Loucy (cell line): ENCODE measurements around the gene BNIPL.

Experiments used
- H2AFZ ChIP-seq: fragments of 200-600 bp; sonication (generic); 2 replicates; pipeline ENCODE4 v1.6.0; 2016; ENCODE audit warnings: antibody characterized with exemption, mild to moderate bottlenecking, low read length, moderate library complexity
- H3F3A ChIP-seq: fragments of 200-600 bp; 2 replicates; pipeline ENCODE4 v1.6.0; 2016; ENCODE audit warnings: antibody characterized with exemption, low read depth, mild to moderate bottlenecking
- H3K27me3 ChIP-seq: fragments of 200-600 bp; sonication (generic); 2 replicates; pipeline ENCODE4 v1.6.1; 2014; ENCODE audit warnings: low read length, mild to moderate bottlenecking; ENCODE audit not compliant: insufficient read depth, poor library complexity, severe bottlenecking
- H3K36me3 ChIP-seq: fragments of 200-600 bp; sonication (generic); 2 replicates; pipeline ENCODE4 v1.6.1; 2016; ENCODE audit warnings: low read length; ENCODE audit not compliant: insufficient read depth
- H3K4me1 ChIP-seq: fragments of 200-600 bp; sonication (generic); 2 replicates; pipeline ENCODE4 v1.5.1; 2014; ENCODE audit warnings: low read length, mild to moderate bottlenecking; ENCODE audit not compliant: insufficient read depth, poor library complexity, severe bottlenecking
- H3K4me2 ChIP-seq: fragments of 200-600 bp; sonication (generic); 2 replicates; pipeline ENCODE4 v1.6.0; 2014; ENCODE audit warnings: antibody characterized with exemption, low read length, low read depth, mild to moderate bottlenecking; ENCODE audit not compliant: poor library complexity, severe bottlenecking
- H3K4me3 ChIP-seq: fragments of 200-600 bp; sonication (generic); 2 replicates; pipeline ENCODE4 v1.5.1; 2014; ENCODE audit warnings: low read length, mild to moderate bottlenecking, mixed read lengths; ENCODE audit not compliant: poor library complexity, severe bottlenecking
- H3K79me2 ChIP-seq: fragments of 200-600 bp; sonication (generic); 2 replicates; pipeline ENCODE4 v1.6.1; 2014; ENCODE audit warnings: low read length; ENCODE audit not compliant: insufficient read depth
- H3K9ac ChIP-seq: fragments of 200-600 bp; sonication (generic); 2 replicates; pipeline ENCODE4 v1.6.0; 2014; ENCODE audit warnings: mild to moderate bottlenecking, low read depth, low read length, moderate library complexity; ENCODE audit not compliant: poor library complexity, severe bottlenecking
- H3K9me2 ChIP-seq: fragments of 200-600 bp; sonication (generic); replicated peaks from 2 replicates; pipeline ENCODE4 v1.6.1; 2016; ENCODE audit warnings: low read depth, low read length, mixed read lengths
- H3K9me3 ChIP-seq: fragments of 200-600 bp; sonication (generic); 2 replicates; pipeline ENCODE4 v1.6.1; 2014; ENCODE audit warnings: mild to moderate bottlenecking, antibody characterized with exemption, low read length, low read depth; ENCODE audit not compliant: insufficient read depth
- H4K20me1 ChIP-seq: fragments of 200-600 bp; sonication (generic); 2 replicates; pipeline ENCODE4 v1.6.0; 2014; ENCODE audit warnings: antibody characterized with exemption, low read length, mild to moderate bottlenecking; ENCODE audit not compliant: insufficient read depth, poor library complexity, severe bottlenecking
- EZH2phosphoT487 ChIP-seq: fragments of 200-600 bp; IDR thresholded peaks from 2 replicates; pipeline ENCODE4 v1.6.1; 2018; ENCODE audit warnings: antibody characterized with exemption, mild to moderate bottlenecking, moderate library complexity, borderline replicate concordance
- TF ChIP-seq, protein P1 (sequence below): fragments of 200-600 bp; sonication (generic); conservative IDR thresholded peaks from 2 replicates; pipeline ENCODE4 v1.5.1; 2014; ENCODE audit warnings: mild to moderate bottlenecking, antibody characterized with exemption, low read length

Gene BNIPL

DNA sequence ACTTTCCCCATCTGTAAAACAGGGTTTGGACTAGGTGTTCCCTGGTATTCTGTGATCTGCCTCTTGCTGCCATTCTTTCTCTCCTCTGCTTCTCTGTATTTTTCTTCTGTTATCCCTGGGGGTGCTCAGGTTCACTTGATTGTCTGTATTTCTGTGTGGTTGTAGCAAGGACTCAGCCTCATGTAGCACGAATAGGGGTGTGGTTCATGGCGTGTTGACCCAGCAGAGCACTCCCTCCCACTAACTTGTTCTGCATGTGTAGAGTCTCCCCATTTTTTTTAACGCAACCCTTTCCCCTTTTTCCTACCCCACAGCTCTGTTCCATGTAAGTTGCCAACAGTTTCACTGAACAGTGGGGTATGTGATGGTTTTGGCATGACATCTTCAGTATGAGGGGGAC, 1.2 kb upstream of the BNIPL start:
- H2AFZ ChIP-seq, result no peak overlapping the region
- H4K20me1 ChIP-seq, result no peaks in the 10 kb centered on the region
- no peaks in the 10 kb centered on the region for H3K9me2 ChIP-seq
- no peaks in the 10 kb centered on the region for H3K79me2 ChIP-seq
- H3K9me3 ChIP-seq, result no peaks in the 10 kb centered on the region
- H3K27me3 ChIP-seq, result no peaks in the 10 kb centered on the region
- TF ChIP-seq, protein P1, sequence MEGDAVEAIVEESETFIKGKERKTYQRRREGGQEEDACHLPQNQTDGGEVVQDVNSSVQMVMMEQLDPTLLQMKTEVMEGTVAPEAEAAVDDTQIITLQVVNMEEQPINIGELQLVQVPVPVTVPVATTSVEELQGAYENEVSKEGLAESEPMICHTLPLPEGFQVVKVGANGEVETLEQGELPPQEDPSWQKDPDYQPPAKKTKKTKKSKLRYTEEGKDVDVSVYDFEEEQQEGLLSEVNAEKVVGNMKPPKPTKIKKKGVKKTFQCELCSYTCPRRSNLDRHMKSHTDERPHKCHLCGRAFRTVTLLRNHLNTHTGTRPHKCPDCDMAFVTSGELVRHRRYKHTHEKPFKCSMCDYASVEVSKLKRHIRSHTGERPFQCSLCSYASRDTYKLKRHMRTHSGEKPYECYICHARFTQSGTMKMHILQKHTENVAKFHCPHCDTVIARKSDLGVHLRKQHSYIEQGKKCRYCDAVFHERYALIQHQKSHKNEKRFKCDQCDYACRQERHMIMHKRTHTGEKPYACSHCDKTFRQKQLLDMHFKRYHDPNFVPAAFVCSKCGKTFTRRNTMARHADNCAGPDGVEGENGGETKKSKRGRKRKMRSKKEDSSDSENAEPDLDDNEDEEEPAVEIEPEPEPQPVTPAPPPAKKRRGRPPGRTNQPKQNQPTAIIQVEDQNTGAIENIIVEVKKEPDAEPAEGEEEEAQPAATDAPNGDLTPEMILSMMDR, result no peak
- no peak for TF ChIP-seq EZH2phosphoT487
- no peaks in the 10 kb centered on the region for H3K4me1 ChIP-seq
- no peak overlapping the region for H3K4me2 ChIP-seq
- no peak overlapping the region for H3K9ac ChIP-seq
- no peaks in the 10 kb centered on the region for H3F3A ChIP-seq
- H3K36me3 ChIP-seq, result peaks cover 24% of the 10 kb centered on the region; the same call in 1 of the 2 replicates
- no peak overlapping the region for H3K4me3 ChIP-seq

DNA sequence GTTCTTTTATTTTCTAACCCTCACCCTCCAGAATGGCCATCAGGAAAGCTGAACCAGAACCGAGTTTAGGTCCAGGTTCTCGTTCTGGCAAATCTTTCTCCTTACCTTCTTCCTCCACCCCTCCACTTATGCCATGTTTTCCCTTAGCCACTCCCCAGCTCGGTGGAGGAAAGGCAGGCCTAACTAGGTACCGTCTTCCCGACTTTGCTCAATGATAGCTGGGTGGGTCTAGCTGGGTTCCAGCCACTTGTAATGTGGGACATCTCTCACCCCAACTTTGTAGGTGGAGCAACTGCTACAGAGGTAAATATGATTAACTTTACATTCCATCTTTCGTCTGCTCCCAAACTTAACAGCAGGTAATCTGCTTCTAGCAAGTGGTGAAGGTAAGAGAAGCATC, 646 bp downstream of the BNIPL start:
- H3K9me2 ChIP-seq, result no peaks in the 10 kb centered on the region
- no peak overlapping the region for H2AFZ ChIP-seq
- no peak overlapping the region for H3K4me3 ChIP-seq
- H3K4me2 ChIP-seq, result no peak overlapping the region
- peaks cover 19% of the 10 kb centered on the region; the same call in 1 of the 2 replicates for H3K36me3 ChIP-seq
- H4K20me1 ChIP-seq, result no peaks in the 10 kb centered on the region
- no peaks in the 10 kb centered on the region for H3K9me3 ChIP-seq
- no peaks in the 10 kb centered on the region for H3K79me2 ChIP-seq
- no peaks in the 10 kb centered on the region for H3F3A ChIP-seq
- TF ChIP-seq, protein P1, result no peak
- TF ChIP-seq EZH2phosphoT487, result no peak
- H3K9ac ChIP-seq, result no peak overlapping the region
- H3K27me3 ChIP-seq, result no peaks in the 10 kb centered on the region
- H3K4me1 ChIP-seq, result no peaks in the 10 kb centered on the region

DNA sequence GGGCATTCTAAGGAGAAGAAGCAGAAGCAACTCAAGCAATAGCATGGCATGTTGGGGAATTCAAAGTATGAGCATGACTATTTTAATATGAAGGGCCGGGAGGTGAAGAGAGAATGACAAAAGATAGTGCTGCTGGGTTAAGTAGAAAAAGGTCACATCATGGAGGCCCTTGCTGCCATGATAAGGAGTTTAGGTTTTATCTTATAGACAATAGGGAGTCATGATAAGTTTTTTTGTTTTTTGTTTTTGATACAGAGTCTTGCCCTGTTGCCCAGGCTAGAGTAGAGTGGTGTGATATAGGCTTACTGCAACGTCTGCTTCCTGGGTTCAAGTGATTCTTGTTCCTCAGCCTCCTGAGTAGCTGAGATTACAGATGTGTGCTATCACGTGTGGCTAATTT, 3.1 kb downstream of the BNIPL start:
- H3K4me3 ChIP-seq, result no peak overlapping the region
- no peak overlapping the region for H2AFZ ChIP-seq
- no peak overlapping the region for H3K4me2 ChIP-seq
- no peak overlapping the region for H3K9ac ChIP-seq
- no peaks in the 10 kb centered on the region for H3F3A ChIP-seq
- no peaks in the 10 kb centered on the region for H3K9me2 ChIP-seq
- peaks cover 9% of the 10 kb centered on the region; the same call in 1 of the 2 replicates for H3K36me3 ChIP-seq
- H3K27me3 ChIP-seq, result no peaks in the 10 kb centered on the region
- H3K79me2 ChIP-seq, result no peaks in the 10 kb centered on the region
- TF ChIP-seq EZH2phosphoT487, result no peak
- TF ChIP-seq, protein P1, result no peak
- no peaks in the 10 kb centered on the region for H3K4me1 ChIP-seq
- no peaks in the 10 kb centered on the region for H3K9me3 ChIP-seq
- H4K20me1 ChIP-seq, result no peaks in the 10 kb centered on the region
